HG03469 (cell line): ENCODE data around the gene UFD1.

Experiments
- ATAC-seq: cut with Tn5 transposase; IDR thresholded peaks from one replicate; pipeline ENCODE4 v1.9.1; 2021; ENCODE audit warnings: mild to moderate bottlenecking, moderate library complexity, moderate number of reproducible peaks; ENCODE audit not compliant: unreplicated experiment

The UFD1 gene

GRCh38 chr22:19478901-19479354 is at the start of gene UFD1:
TSS of gene UFD1 (minus strand) at chr22:19479193. CDS start at chr22:19479085, 108 bp downstream.
- ATAC-seq: no peak

GRCh38 chr22:19527861-19528417 is 48.9 kb upstream of the UFD1 start:
- ATAC-seq: no peak

GRCh38 chr22:19527321-19527721 is 48.3 kb upstream of the UFD1 start:
- no peak for ATAC-seq

- ATAC-seq: no peak
Measured at GRCh38 chr22:19526702-19527111, 47.7 kb upstream of the UFD1 start.

- ATAC-seq: no peak
Measured at GRCh38 chr22:19526076-19526701, 47.2 kb upstream of the UFD1 start.

GRCh38 chr22:19525666-19526065 is 46.7 kb upstream of the UFD1 start:
- no peak for ATAC-seq

GRCh38 chr22:19525116-19525660 is 46.2 kb upstream of the UFD1 start:
- no peak for ATAC-seq

- ATAC-seq: no peak
Measured at GRCh38 chr22:19524170-19525115, 45.5 kb upstream of the UFD1 start, which contains the start of gene CLDN5. TSS of gene CLDN5 (minus strand) at chr22:19524410. CDS start at chr22:19524255, 155 bp downstream.

- ATAC-seq: no peak
Measured at GRCh38 chr22:19523240-19524169, 44.5 kb upstream of the UFD1 start.

GRCh38 chr22:19522881-19523239 is 43.9 kb upstream of the UFD1 start:
- no peak for ATAC-seq

GRCh38 chr22:19522190-19522880 is 43.3 kb upstream of the UFD1 start:
- ATAC-seq: no peak

- no peak for ATAC-seq
Measured at GRCh38 chr22:19520566-19521305, 41.7 kb upstream of the UFD1 start.

- ATAC-seq: no peak
Measured at GRCh38 chr22:19520007-19520406, 41.0 kb upstream of the UFD1 start.

- no peak for ATAC-seq
Measured at GRCh38 chr22:19519041-19519926, 40.3 kb upstream of the UFD1 start.

- no peak for ATAC-seq
Measured at GRCh38 chr22:19518635-19519034, 39.6 kb upstream of the UFD1 start.

- ATAC-seq: no peak
Measured at GRCh38 chr22:19517919-19518611, 39.1 kb upstream of the UFD1 start.

- ATAC-seq: no peak
Measured at GRCh38 chr22:19517171-19517500, 38.1 kb upstream of the UFD1 start.
